Hematopoietic multipotent progenitor cell treated with erythropoietin and hydrocortisone succinate and interleukin-3 and kit ligand, for 4 days (in vitro differentiated cells): Measurements from ENCODE around the gene DCAF15.
"Not testable (repeated sequence)": the region's sequence is repeated elsewhere in the genome, so short reads cannot be mapped to it uniquely, and the experiment has no call there.

Experiments used
- DNase-seq: peaks from one replicate; pipeline ENCODE4 v3.0.0-alpha.2; 2015

Gene DCAF15, protein sequence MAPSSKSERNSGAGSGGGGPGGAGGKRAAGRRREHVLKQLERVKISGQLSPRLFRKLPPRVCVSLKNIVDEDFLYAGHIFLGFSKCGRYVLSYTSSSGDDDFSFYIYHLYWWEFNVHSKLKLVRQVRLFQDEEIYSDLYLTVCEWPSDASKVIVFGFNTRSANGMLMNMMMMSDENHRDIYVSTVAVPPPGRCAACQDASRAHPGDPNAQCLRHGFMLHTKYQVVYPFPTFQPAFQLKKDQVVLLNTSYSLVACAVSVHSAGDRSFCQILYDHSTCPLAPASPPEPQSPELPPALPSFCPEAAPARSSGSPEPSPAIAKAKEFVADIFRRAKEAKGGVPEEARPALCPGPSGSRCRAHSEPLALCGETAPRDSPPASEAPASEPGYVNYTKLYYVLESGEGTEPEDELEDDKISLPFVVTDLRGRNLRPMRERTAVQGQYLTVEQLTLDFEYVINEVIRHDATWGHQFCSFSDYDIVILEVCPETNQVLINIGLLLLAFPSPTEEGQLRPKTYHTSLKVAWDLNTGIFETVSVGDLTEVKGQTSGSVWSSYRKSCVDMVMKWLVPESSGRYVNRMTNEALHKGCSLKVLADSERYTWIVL

DNA sequence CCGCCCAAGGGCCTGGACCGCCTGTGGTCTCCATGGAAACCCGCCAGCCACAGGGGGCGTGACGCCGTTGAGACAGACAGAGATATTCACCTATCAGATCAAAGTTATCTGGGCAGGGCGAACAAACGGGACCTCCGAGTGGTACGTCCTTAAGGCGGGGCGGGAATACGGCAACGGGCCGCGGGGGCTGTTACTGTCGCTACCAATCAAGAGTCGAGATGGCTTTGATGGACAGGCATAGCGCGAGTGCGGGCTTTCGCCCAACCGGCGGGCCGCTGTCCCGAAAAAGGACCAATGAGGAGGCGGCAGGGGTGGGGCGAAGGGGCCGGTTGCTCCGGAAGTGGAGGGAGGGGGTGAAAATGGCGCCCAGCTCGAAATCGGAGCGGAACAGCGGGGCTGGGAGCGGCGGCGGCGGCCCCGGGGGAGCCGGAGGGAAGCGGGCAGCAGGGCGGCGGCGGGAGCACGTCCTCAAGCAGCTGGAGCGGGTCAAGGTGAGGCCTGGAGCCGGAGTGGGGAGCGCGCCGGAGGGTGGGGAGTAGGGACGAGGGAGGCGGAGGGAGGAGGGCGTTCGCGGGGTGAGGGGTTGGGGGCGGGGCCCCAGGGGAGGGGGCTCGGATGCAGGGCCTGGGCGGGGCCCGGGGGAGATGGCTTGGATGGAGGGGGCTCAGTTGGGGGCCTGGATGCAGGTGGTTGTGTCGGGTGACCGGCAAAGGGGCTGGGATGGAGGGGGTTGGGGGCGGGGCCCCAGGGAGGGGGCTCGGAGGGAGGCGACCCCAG lies at the start of gene DCAF15:
Gene DCAF15, plus strand, starts transcription at position 356 of the 777 bp plus-strand sequence. Its CDS starts 4 bp downstream, at position 360.
- peak; percentile 100 for DNase-seq

GRCh38 chr19:13902993-13903555 lies 49.2 kb upstream of the DCAF15 start:
- peak; percentile 73 for DNase-seq

GRCh38 chr19:13905634-13906520 lies 46.4 kb upstream of the DCAF15 start, which contains the start of the genes BRME1 and CC2D1A:
Gene BRME1, minus strand, starts transcription at chr19:13906117. Its CDS starts 1,225 bp downstream, at chr19:13904892.
Gene CC2D1A, plus strand, starts transcription at chr19:13906201. Its CDS starts 241 bp downstream, at chr19:13906442.
- peak; percentile 97 for DNase-seq

GRCh38 chr19:13906521-13906904 lies 45.8 kb upstream of the DCAF15 start:
- peak; percentile 41 for DNase-seq

- no peak for DNase-seq
Observed at GRCh38 chr19:13906910-13907309, 45.4 kb upstream of the DCAF15 start.

DNA sequence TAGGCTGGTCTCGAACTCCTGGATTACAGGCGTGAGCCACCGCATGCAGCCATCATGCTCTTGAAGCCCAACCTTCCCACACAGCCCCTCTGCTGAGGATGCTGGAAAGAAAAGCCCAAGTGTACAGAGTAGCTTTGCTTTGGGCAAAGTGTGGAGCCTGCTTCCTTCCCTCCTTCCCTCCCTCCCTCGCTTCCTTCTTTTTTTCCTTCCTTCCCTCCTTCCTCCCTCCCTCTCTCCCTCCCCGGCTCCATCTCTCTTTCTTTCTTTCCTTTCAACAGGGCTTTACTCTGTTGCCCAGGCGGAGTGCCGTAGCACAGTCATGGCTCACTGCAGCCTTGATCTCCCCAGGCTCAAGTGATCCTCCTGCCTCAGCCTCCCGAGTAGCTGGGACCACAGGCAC lies 43.6 kb upstream of the DCAF15 start:
- DNase-seq = no peak

DNA sequence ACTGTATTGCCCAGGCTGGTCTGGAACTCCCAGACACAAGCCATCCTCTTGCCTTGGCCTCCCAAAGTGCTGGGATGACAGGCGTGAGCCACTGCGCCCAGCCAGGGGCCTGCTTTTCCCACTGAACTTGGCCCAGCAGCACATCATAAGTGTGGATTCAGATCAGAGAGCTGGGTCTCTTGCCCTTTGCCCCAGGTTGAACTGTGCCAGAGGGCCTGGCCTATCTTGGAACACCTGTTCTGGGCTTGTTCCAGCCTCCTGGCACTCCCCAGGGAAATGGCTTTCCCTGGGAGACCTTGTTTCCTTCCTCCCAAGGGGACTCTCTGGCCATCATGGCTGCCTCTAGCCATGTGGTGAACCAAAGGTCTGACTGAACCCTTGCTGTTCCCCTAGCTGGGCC lies 42.9 kb upstream of the DCAF15 start:
- no peak for DNase-seq

GRCh38 chr19:13913352-13913751 lies 39.0 kb upstream of the DCAF15 start:
- no peak for DNase-seq

DNA sequence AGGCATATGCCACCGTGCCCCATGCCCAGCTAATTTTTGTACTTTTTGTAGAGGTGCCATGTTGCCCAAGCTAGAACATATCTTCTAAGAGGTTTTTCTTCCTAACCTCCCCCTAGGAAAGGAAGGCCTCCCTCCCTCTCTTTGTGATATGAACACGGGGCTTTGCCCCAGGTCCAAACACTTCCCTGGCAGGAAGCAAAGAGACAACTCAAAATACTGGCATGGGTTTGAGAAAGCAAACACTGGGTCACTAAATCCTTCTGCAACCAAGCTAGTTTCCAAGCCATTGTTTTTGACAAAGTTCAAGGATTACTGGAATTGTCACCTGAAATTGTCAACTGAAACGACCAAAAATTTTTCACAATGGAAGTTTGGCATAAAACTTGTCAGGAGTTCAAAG lies 37.5 kb upstream of the DCAF15 start:
- no peak for DNase-seq

- DNase-seq = no peak
Observed at GRCh38 chr19:13917888-13918406, 34.4 kb upstream of the DCAF15 start.

- DNase-seq = no peak
Observed at GRCh38 chr19:13918726-13919411, 33.4 kb upstream of the DCAF15 start.

DNA sequence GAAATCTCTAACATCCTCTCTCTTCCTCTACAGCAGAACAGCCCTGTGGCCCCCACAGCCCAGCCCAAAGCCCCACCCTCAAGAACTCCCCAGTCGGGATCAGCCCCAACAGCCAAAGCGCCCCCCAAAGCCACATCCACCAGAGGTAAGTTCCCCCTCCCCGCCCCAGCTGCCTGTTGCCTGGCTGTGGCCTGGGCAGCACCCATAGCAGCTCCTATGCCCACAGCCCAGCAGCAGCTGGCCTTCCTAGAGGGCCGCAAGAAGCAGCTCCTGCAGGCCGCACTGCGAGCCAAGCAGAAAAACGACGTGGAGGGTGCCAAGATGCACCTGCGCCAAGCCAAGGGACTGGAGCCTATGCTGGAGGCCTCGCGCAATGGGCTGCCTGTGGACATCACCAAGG lies 31.8 kb upstream of the DCAF15 start:
- no peak for DNase-seq

GRCh38 chr19:13920940-13921747 lies 31.2 kb upstream of the DCAF15 start:
- peak; percentile 87 for DNase-seq

DNA sequence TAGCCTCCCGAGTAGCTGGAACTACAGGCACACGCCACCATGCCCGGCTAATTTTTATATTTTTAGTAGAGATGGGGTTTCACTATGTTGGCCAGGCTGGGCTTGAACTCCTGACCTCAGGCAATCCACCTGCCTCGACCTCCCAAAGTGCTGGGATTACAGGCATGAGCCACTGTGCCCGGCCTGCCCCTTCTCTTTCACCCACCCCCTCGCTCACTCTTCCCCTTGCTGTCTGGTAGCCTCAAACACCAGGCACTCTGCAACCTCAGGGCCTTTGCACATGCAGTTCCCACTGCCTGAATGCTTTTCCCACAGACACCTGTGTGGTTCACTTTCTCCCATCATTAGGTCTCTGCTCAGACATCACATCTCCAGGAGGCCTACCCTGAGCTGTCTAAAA lies 30.2 kb upstream of the DCAF15 start:
- not testable (repeated sequence) for DNase-seq

GRCh38 chr19:13923194-13923987 lies 28.9 kb upstream of the DCAF15 start:
- DNase-seq = no peak

- DNase-seq = no peak
Observed at GRCh38 chr19:13926010-13926409, 26.3 kb upstream of the DCAF15 start.

DNA sequence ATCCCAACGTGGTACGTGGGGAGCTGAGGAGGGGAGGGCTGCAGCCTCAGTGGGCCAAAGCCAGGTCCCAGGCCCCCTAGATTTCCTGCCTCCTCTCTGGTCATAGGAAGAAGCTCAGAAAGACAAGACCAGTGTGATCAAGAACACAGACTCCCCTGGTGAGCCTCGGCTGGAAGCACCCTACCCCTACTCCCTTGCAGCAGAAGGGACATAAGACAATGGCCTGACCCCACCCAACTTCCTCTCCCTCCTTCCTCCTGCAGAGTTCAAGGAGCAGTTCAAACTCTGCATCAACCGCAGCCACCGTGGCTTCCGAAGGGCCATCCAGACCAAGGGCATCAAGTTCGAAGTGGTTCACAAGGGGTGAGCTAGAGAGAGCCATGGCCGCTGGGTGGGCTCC lies 25.6 kb upstream of the DCAF15 start:
- DNase-seq = no peak

DNA sequence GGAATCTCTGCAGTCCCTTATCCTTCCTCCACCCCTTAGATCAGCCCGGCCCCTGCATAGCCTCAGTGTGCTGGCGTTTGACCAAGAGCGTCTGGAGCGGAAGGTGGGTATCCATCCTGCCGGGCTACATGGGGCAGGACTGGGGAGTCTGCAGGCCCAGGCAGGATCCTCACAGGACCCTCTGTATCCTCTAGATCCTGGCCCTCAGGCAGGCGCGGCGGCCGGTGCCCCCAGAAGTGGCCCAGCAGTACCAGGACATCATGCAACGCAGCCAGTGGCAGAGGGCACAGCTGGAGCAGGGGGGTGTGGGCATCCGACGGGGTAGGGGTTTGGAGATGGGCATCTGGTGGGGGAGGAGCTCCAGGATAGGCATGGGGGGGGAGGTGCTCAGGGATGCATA lies 23.0 kb upstream of the DCAF15 start:
- no peak for DNase-seq

DNA sequence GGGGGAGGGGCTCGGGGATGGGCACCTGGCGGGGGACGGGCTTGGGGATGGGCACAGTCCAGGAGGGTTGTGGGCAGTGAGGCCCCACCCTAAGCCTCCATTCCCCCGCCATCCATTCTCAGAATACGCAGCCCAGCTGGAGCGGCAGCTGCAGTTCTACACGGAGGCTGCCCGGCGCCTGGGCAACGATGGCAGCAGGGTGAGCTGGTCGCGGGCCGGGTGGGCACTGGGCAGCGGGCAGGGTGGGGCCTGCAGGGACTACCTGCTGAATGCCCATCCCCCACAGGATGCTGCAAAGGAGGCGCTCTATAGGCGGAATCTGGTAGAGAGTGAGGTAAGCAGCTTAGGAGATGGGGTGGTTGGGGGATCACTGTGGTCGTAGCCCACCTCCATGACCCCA lies 22.4 kb upstream of the DCAF15 start:
- no peak for DNase-seq
